Activated naive CD4-positive, alpha-beta T cell treated with anti-CD3 and anti-CD28 coated beads, Interleukin-2, amount 10 ng/mL, durations not matched to agents 7 days and 5 days (primary cell): ENCODE measurements around the gene HLA-DQB2.
"Not testable (repeated sequence)": the region's sequence is repeated elsewhere in the genome, so short reads cannot be mapped to it uniquely, and the experiment has no call there.

Experiments used
- CTCF ChIA-PET: fragments of 350-600 bp; sonication (Branson Sonifier 250); formaldehyde crosslinking; loops from one replicate; lab custom pipeline; 2021; ENCODE audit warnings: antibody characterized with exemption; lab: Charles Lee
- DNase-seq: peaks from one replicate; pipeline ENCODE4 v3.0.0-alpha.2; 2020
- H3K27ac Mint-ChIP-seq: one replicate; pipeline ENCODE4 v1.8.0; 2021; ENCODE audit warnings: mild to moderate bottlenecking, moderate library complexity, mixed read lengths
- H3K27me3 Mint-ChIP-seq: one replicate; pipeline ENCODE4 v1.8.0; 2021; ENCODE audit warnings: mild to moderate bottlenecking, mixed read lengths
- H3K36me3 Mint-ChIP-seq: one replicate; pipeline ENCODE4 v1.8.0; 2021; ENCODE audit warnings: mixed read lengths
- H3K4me1 Mint-ChIP-seq: one replicate; pipeline ENCODE4 v1.8.0; 2021; ENCODE audit warnings: mixed read lengths
- H3K4me3 Mint-ChIP-seq: one replicate; pipeline ENCODE4 v1.8.0; 2021; ENCODE audit warnings: mild to moderate bottlenecking, moderate library complexity, mixed read lengths
- H3K9me3 Mint-ChIP-seq: one replicate; pipeline ENCODE4 v1.8.0; 2021; ENCODE audit warnings: mixed read lengths

Gene HLA-DQB2

GRCh38 chr6:32763421-32763820 is at the start of gene HLA-DQB2:
Gene HLA-DQB2, minus strand, starts transcription at chr6:32763532. Its CDS starts 62 bp downstream, at chr6:32763470.
- H3K27me3 Mint-ChIP-seq: peaks cover 64% of the 10 kb centered on the region
- no peak within 1 kb of the TSS for H3K27ac Mint-ChIP-seq
- no peaks in the 10 kb centered on the region for H3K4me1 Mint-ChIP-seq
- DNase-seq: no peak
- no peak within 1 kb of the TSS for H3K4me3 Mint-ChIP-seq
- H3K9me3 Mint-ChIP-seq: no peaks in the 10 kb centered on the region
- no peaks in the 10 kb centered on the region for H3K36me3 Mint-ChIP-seq
- CTCF ChIA-PET: no interaction called here

DNA sequence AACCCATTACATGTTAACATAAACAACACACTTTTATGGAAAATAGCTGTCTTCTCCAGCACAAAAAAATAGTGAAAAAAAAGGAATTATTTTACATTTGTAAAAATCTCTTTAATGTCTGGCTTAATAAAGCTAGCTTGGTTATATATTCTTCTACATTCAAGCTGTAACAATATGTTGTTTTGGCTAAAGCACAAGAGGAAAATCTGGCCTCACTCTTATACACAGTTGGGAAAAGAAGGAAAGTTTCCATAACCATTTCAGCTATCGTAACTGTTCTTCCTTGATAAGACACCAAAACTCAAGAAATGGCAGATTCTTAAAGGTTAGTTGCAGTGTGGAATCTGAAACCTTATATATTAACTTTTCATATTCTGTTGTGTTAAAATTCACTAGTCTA is 45.8 kb upstream of the HLA-DQB2 start:
- Mint-ChIP-seq H3K4me1 (peaks cover 3% of the 10 kb centered on the region), H3K4me3 (no peak overlapping the region), H3K9me3 (no peaks in the 10 kb centered on the region), H3K27me3 (peaks cover 33% of the 10 kb centered on the region), H3K27ac (no peak overlapping the region), H3K36me3 (no peaks in the 10 kb centered on the region)
- no peak for DNase-seq
- CTCF ChIA-PET: interaction anchor here (1.0 to 1.3 kb wide), 3 partner anchors 10 to 29 kb away, joined by 3 to 5 read pairs (median 4); partner anchors contain the start of gene TAP2

GRCh38 chr6:32807020-32807580 is 43.8 kb upstream of the HLA-DQB2 start:
- CTCF ChIA-PET: interaction anchor here (0.8 kb wide), 1 partner anchor 13 kb away, joined by 3 read pairs; no protein-coding TSS in a partner anchor
- Mint-ChIP-seq H3K4me3 (no peak overlapping the region), H3K27ac (no peak overlapping the region), H3K27me3 (peaks cover 46% of the 10 kb centered on the region), H3K4me1 (peaks cover 3% of the 10 kb centered on the region), H3K9me3 (no peaks in the 10 kb centered on the region), H3K36me3 (no peaks in the 10 kb centered on the region)
- DNase-seq: no peak

DNA sequence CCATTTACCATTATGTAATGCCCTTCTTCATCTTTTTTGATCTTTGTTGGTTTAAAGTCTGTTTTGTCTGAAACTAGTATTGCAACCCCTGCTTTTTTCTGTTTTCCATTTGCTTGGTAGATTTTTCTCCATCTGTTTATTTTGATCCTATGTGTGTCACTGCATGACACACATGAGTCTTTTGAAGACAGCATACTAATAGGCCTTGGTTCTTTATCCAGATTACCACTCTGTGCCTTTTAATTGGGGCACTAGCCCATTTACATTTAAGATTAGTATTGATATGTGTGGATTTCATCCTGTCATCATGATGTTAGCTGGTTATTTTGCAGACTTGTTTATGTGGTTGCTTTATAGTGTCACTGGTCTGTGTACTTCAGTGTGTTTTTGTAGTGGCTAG is 42.1 kb upstream of the HLA-DQB2 start:
- not testable (repeated sequence) for H3K27ac Mint-ChIP-seq, H3K36me3 Mint-ChIP-seq, H3K4me3 Mint-ChIP-seq, DNase-seq, H3K9me3 Mint-ChIP-seq, H3K4me1 Mint-ChIP-seq
- CTCF ChIA-PET: interaction anchor here (1.4 kb wide), 1 partner anchor 21 kb away, joined by 4 read pairs; no protein-coding TSS in a partner anchor
- H3K27me3 Mint-ChIP-seq: peaks cover 53% of the 10 kb centered on the region

DNA sequence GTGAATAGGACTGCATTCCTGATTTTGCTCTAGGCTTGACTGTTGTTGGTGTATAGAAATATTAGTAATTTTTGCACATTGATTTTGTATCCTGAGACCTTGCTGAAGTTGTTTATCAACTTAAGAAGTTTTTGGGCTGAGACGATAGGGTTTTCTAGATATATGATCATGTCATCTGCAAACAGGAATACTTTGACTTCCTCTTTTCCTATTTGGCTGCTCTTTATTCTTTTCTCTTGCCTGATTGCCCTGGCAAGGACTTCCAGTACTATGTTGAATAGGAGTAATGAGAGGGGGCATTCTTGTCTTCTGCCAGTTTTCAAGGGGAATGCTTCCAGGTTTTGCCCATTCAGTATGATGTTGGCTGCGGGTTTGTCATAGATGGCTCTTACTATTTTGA is 40.1 kb upstream of the HLA-DQB2 start:
- peaks cover 3% of the 10 kb centered on the region for H3K4me1 Mint-ChIP-seq
- H3K27ac Mint-ChIP-seq: no peak overlapping the region
- CTCF ChIA-PET: no interaction called here
- DNase-seq: no peak
- H3K27me3 Mint-ChIP-seq: peaks cover 65% of the 10 kb centered on the region
- H3K36me3 Mint-ChIP-seq: peaks cover 1% of the 10 kb centered on the region
- H3K4me3 Mint-ChIP-seq: no peak overlapping the region
- H3K9me3 Mint-ChIP-seq: peaks cover 6% of the 10 kb centered on the region

DNA sequence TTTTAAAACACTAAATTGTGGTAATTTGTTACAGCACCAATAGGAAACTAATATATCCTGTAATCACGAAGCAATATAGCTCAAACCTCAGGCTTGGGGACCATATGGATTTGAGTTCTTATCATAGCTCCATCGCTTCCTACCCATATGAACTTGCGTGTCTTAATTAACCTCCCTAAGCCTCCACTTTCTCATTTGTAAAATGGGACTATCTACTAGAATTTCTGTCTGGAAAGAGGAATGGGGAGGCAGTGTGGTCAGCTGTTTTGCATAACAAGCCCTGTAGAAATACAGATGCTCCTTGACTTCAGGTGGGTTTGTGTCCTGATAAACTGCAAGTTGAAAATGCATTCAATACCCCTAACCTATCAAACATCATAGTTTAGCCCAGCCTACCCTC is 36.4 kb upstream of the HLA-DQB2 start:
- Mint-ChIP-seq H3K27ac (no peak overlapping the region), H3K4me1 (peaks cover 21% of the 10 kb centered on the region), H3K4me3 (no peak overlapping the region), H3K36me3 (peaks cover 1% of the 10 kb centered on the region), H3K27me3 (peaks cover 54% of the 10 kb centered on the region), H3K9me3 (peaks cover 6% of the 10 kb centered on the region)
- no peak for DNase-seq
- CTCF ChIA-PET: interaction anchor here (0.8 to 3.4 kb wide), 7 partner anchors 9 to 386 kb away, joined by 3 to 16 read pairs (median 6); partner anchors contain the start of gene TAP2

- Mint-ChIP-seq H3K4me3 (no peak overlapping the region), H3K27me3 (peaks cover 53% of the 10 kb centered on the region), H3K27ac (no peak overlapping the region), H3K4me1 (peaks cover 27% of the 10 kb centered on the region), H3K9me3 (peaks cover 6% of the 10 kb centered on the region), H3K36me3 (peaks cover 1% of the 10 kb centered on the region)
- CTCF ChIA-PET: interaction anchor here (1.0 to 3.4 kb wide), 6 partner anchors 10 to 386 kb away, joined by 3 to 16 read pairs (median 6); partner anchors contain the start of gene TAP2
- DNase-seq: no peak
Measured at GRCh38 chr6:32799168-32799567, 35.8 kb upstream of the HLA-DQB2 start.

DNA sequence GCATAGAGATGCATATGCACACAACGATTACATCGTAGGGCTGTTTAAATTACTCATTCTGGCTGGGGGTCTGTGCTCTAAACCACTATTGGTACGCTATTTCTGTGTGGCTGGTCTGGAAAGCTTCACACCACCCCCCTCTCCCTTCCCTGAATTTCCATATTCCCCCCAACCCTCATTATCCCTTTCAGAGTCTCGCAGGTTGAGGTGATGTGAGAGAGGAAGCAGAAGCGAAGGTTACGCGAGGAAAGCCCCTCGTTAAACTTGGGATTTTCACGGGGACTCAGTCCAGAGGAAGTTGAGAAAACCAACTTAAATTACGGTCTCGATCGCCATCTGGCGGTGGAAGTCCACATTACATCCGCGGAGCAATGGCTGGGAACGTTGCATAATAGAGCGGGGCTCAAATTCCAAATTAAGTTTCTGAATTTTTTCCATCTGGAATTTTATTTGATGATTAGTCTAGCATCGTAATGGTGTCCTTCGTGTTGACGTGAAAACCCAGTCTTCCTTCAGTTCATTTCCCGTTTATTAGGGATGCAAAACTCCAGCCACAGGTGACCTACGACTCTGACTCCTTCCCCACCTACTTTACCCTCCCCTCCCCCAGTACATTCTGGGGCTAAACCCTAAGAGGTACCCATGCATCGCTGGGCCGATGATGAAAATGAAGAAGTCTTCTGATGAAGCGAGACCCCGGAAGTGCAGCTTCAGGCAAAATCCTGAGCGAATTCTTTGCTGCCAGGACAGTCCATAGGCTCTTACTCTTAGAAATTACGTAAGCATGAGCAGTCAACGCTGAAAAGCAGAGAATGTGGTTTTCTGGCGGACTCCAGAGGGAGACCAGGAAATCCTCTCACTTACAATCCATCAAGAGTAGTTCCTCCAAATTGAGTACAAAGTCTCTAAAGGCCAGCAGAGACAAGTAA is 33.8 kb upstream of the HLA-DQB2 start:
- Mint-ChIP-seq H3K4me1 (peaks cover 33% of the 10 kb centered on the region), H3K36me3 (peaks cover 1% of the 10 kb centered on the region), H3K9me3 (peaks cover 6% of the 10 kb centered on the region), H3K4me3 (peak overlapping the region; percentile 27), H3K27me3 (peaks cover 56% of the 10 kb centered on the region), H3K27ac (no peak overlapping the region)
- CTCF ChIA-PET: interaction anchor here (0.6 to 3.4 kb wide), 7 partner anchors 10 to 744 kb away, joined by 3 to 16 read pairs (median 3); partner anchors contain the start of gene TAP2
- peak; percentile 83 for DNase-seq

DNA sequence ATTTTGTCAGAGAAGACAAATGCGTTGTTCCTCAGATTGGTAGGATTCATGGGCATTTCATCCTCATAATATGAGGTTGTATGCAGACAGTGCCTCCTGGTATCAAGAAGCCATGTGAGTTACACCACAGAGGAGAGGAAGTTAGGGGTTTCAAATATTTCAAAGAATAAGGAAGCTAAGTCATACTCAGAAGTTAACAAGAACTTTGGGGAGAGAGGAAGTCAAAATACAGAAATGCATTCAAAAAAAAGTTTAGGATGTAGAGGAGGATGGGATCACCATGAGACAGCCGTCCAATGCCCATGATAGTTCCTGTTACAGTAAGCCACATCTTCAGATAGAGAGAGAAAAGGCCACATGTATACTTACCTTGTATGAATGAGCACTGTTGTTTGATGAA is 31.2 kb upstream of the HLA-DQB2 start:
- Mint-ChIP-seq H3K4me3 (no peak overlapping the region), H3K4me1 (peaks cover 33% of the 10 kb centered on the region)
- no peak for DNase-seq

GRCh38 chr6:32792901-32793435 is 29.6 kb upstream of the HLA-DQB2 start:
- H3K36me3 Mint-ChIP-seq: no peaks in the 10 kb centered on the region
- H3K9me3 Mint-ChIP-seq: no peaks in the 10 kb centered on the region
- H3K27ac Mint-ChIP-seq: no peak overlapping the region
- DNase-seq: no peak
- peaks cover 61% of the 10 kb centered on the region for H3K27me3 Mint-ChIP-seq
- CTCF ChIA-PET: interaction anchor here (1.6 to 3.1 kb wide), 4 partner anchors 7 to 380 kb away, joined by 5 to 14 read pairs (median 10); no protein-coding TSS in a partner anchor
- H3K4me3 Mint-ChIP-seq: no peak overlapping the region
- peaks cover 33% of the 10 kb centered on the region for H3K4me1 Mint-ChIP-seq

More for the DNA sequence above, 31.2 kb upstream of the HLA-DQB2 start:
- Mint-ChIP-seq H3K36me3 (peaks cover 1% of the 10 kb centered on the region), H3K9me3 (peaks cover 6% of the 10 kb centered on the region), H3K27me3 (peaks cover 61% of the 10 kb centered on the region), H3K27ac (no peak overlapping the region)
- CTCF ChIA-PET: interaction anchor here (1.0 to 3.1 kb wide), 6 partner anchors 9 to 382 kb away, joined by 3 to 14 read pairs (median 4); no protein-coding TSS in a partner anchor

GRCh38 chr6:32790306-32790705 is 27.0 kb upstream of the HLA-DQB2 start:
- Mint-ChIP-seq H3K4me3 (no peak overlapping the region), H3K4me1 (peaks cover 18% of the 10 kb centered on the region), H3K9me3 (no peaks in the 10 kb centered on the region), H3K36me3 (no peaks in the 10 kb centered on the region), H3K27ac (no peak overlapping the region), H3K27me3 (peaks cover 72% of the 10 kb centered on the region)
- DNase-seq: no peak
- CTCF ChIA-PET: no interaction called here

DNA sequence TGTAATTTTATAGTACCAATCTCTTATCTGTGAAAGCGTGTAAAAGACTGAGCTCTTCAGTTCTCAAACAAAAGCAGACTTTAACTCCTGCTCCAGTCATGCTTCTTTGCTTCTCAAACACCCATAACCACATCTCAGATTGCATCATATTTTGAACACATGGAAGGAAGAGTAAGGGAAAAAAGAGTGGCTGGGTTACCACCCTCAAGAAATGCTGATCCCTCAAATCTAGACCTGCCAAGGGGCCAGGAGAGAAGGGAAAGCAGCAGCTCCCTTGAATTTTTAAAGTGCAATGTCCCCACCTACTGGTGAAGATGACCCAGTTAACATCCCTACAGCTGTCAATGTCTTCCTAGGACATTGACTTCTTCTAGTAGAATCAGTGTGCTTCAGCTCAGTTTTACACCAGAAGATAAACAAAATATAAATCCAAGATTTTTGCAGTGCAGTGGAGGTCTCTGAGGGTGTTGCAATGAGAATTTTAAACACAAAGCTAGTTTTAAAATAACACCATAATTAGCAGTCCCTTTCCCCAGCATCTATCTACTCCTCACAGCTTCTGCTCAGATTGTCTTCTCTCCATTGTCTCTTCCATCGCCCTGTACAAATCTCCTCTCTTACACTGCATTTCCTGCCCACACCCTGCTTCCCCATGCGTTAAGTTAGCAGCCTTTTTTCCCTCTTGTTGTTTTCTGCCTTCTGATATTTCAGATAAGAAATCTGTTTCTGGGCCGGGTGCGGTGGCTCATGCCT is 22.6 kb upstream of the HLA-DQB2 start:
- CTCF ChIA-PET: interaction anchor here (0.6 to 4.7 kb wide), 28 partner anchors 8 to 888 kb away, joined by 3 to 39 read pairs (median 4); partner anchors contain the start of gene HLA-DQA1
- DNase-seq: peak; percentile 45
- H3K36me3 Mint-ChIP-seq: no peaks in the 10 kb centered on the region
- H3K27ac Mint-ChIP-seq: no peak overlapping the region
- peaks cover 3% of the 10 kb centered on the region for H3K9me3 Mint-ChIP-seq
- peaks cover 45% of the 10 kb centered on the region for H3K27me3 Mint-ChIP-seq
- H3K4me1 Mint-ChIP-seq: no peaks in the 10 kb centered on the region
- H3K4me3 Mint-ChIP-seq: no peak overlapping the region

DNA sequence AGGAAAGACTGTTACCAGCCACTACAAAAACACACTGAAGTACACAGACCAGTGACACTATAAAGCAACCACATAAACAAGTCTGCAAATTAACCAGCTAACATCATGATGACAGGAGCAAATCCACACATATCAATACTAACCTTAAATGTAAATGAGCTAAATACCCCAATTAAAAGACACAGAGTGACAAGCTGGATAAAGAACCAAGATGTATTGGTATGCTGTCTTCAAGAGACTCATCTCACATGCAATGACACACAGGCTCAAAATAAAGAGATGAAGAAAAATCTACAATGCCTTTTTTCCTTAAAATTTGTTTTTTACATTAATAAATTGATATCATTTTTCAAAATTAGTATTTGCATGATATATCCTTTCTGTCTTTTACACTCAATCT is 19.6 kb upstream of the HLA-DQB2 start:
- not testable (repeated sequence) for H3K9me3 Mint-ChIP-seq, H3K4me3 Mint-ChIP-seq, H3K27ac Mint-ChIP-seq, H3K4me1 Mint-ChIP-seq, DNase-seq, H3K36me3 Mint-ChIP-seq
- H3K27me3 Mint-ChIP-seq: peaks cover 51% of the 10 kb centered on the region
- CTCF ChIA-PET: interaction anchor here (0.7 kb wide), 1 partner anchor 86 kb away, joined by 4 read pairs; no protein-coding TSS in a partner anchor
